ENCODE data around the gene GOLGA6L22. TPM values are rescaled to one million over a fixed set of nuclear protein-coding genes. Genes with fewer than 3 reads are reported as not detected.
A peak's percentile ranks its signal among the peaks of the same experiment; 100 is the strongest.
"Not testable (repeated sequence)": the region's sequence is repeated elsewhere in the genome, so short reads cannot be mapped to it uniquely, and the experiment has no call there.

GOLGA6L22 gene
- total and polyA plus RNA-seq, 7 donors = not detected

GRCh38 chr15:22498220-22498925 lies 39.7 kb downstream of the GOLGA6L22 start:
- H3K4me1 ChIP-seq; H3K9me3 ChIP-seq; intact Hi-C loops (cut with DNase I); H3K27me3 ChIP-seq (ENCODE audit: insufficient read depth in 3 of 3, low read length in 2 of 3); H3K36me3 ChIP-seq (ENCODE audit: insufficient read depth in 1 of 2, low read depth in 1 of 2); H3K27ac ChIP-seq; DNase-seq; H3K4me3 ChIP-seq: not testable (repeated sequence)
- WGBS, 3 donors = no CpG with 5 or more reads among the region's 5 CpGs
- ATAC-seq = peak in 2 of 4 donors; percentile 30 to 72

DNA sequence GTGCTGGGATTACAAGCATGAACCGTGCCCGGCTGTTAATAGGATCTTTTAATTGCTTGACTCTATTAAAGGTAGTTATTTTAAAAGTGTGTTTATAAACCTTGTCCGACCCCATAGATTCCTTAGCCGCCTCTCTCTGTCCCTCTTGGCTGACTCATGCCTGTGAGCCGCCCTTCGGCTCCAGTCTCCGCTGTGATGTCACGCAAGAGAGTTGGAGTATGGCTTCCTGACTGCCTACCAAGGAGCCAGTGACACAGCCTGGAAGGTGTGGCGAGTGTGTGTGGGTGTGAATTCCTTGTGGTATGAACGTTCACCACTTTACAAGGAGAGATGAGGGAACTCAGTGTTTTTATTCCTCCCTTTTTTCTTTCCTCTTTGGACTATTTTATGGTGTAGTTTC lies 43.6 kb downstream of the GOLGA6L22 start:
- H3K27me3 ChIP-seq (ENCODE audit: insufficient read depth in 3 of 3, low read length in 2 of 3); intact Hi-C loops (cut with DNase I): not testable (repeated sequence)

DNA sequence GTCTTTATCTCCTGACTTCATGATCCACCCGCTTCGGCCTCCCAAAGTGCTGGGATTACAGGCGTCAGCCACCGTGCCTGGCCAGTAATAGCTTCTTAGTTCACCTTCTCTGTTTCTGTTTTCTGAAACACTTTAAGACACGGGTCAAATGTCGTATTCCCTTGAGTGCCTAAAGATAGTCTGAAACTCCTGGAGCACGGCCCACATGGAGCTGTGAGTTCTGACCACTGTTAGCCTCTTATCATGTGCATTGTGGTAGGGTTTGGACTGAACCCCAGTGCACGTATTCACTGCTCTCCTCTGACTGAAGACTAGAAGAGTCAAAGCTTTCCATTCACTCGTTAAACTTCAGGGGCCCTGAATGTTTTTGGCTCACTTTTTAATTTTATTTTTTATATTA lies 48.3 kb downstream of the GOLGA6L22 start:
- H3K4me1 ChIP-seq; H3K27ac ChIP-seq; H3K27me3 ChIP-seq (ENCODE audit: insufficient read depth in 3 of 3, low read length in 2 of 3); DNase-seq; H3K36me3 ChIP-seq (ENCODE audit: insufficient read depth in 1 of 2, low read depth in 1 of 2); H3K9me3 ChIP-seq; intact Hi-C loops (cut with DNase I); H3K4me3 ChIP-seq: not testable (repeated sequence)
- 41 to 50% methylated on average over 3 to 4 of the region's 9 CpGs; no CpG with 5 or more reads in 1 of the 3 donors for WGBS, 3 donors
- ATAC-seq = peak in 2 of 4 donors; percentile 49 to 60

More for the DNA sequence above, 43.6 kb downstream of the GOLGA6L22 start:
- not testable (repeated sequence) for H3K36me3 ChIP-seq (ENCODE audit: insufficient read depth in 1 of 2, low read depth in 1 of 2); H3K4me3 ChIP-seq; H3K4me1 ChIP-seq; H3K27ac ChIP-seq; DNase-seq; H3K9me3 ChIP-seq
- WGBS, 3 donors = no CpG with 5 or more reads among the region's 10 CpGs
- ATAC-seq = peak in 1 of 4 donors; percentile 39

GRCh38 chr15:22516140-22516539 lies 57.4 kb downstream of the GOLGA6L22 start:
- H3K36me3 ChIP-seq (ENCODE audit: insufficient read depth in 1 of 2, low read depth in 1 of 2); H3K4me3 ChIP-seq; H3K4me1 ChIP-seq; H3K27ac ChIP-seq; DNase-seq; H3K9me3 ChIP-seq; ATAC-seq; H3K27me3 ChIP-seq (ENCODE audit: insufficient read depth in 3 of 3, low read length in 2 of 3); intact Hi-C loops (cut with DNase I): not testable (repeated sequence)
- 60 to 100% (median 83%) methylated on average over 1 to 4 of the region's 15 CpGs for whole genome bisulfite sequencing, 3 donors

Data from psoas muscle (tissue), 8 donors.